ENCODE results near the gene DGKE. TPM values are rescaled to one million over a fixed set of nuclear protein-coding genes. Genes with fewer than 3 reads are reported as not detected.

Gene DGKE
- total RNA-seq, 1 donor from 2014 or later = 2.8 TPM

GRCh38 chr17:56899403-56899802 is 65.5 kb downstream of the DGKE start:
- no peaks in the 10 kb centered on the region for H3K4me1 Mint-ChIP-seq (ENCODE audit: low read depth, unreplicated experiment)
- no peak for TF ChIP-seq CTCF (IDR thresholded peaks at IDR 0.05; ENCODE audit: partially characterized antibody, unreplicated experiment)
- H3K36me3 Mint-ChIP-seq (ENCODE audit: unreplicated experiment) = peaks cover 5% of the 10 kb centered on the region
- H3K27ac Mint-ChIP-seq (ENCODE audit: unreplicated experiment) = no peak overlapping the region
- no peak overlapping the region for H3K4me3 Mint-ChIP-seq (ENCODE audit: unreplicated experiment)
- no peak for DNase-seq
- no peaks in the 10 kb centered on the region for H3K9me3 Mint-ChIP-seq (ENCODE audit: unreplicated experiment)
- no peaks in the 10 kb centered on the region for H3K27me3 Mint-ChIP-seq (ENCODE audit: unreplicated experiment)

GRCh38 chr17:56902348-56902747 is 68.4 kb downstream of the DGKE start:
- Mint-ChIP-seq H3K4me1 (ENCODE audit: low read depth, unreplicated experiment) (no peaks in the 10 kb centered on the region), H3K9me3 (ENCODE audit: unreplicated experiment) (peaks cover 2% of the 10 kb centered on the region), H3K4me3 (ENCODE audit: unreplicated experiment) (no peak overlapping the region), H3K36me3 (ENCODE audit: unreplicated experiment) (peaks cover 5% of the 10 kb centered on the region), H3K27ac (ENCODE audit: unreplicated experiment) (no peak overlapping the region), H3K27me3 (ENCODE audit: unreplicated experiment) (no peaks in the 10 kb centered on the region)
- DNase-seq = no peak
- TF ChIP-seq CTCF (IDR thresholded peaks at IDR 0.05; ENCODE audit: partially characterized antibody, unreplicated experiment) = no peak

GRCh38 chr17:56903560-56903959 is 69.6 kb downstream of the DGKE start:
- Mint-ChIP-seq H3K27me3 (ENCODE audit: unreplicated experiment) (no peaks in the 10 kb centered on the region), H3K4me3 (ENCODE audit: unreplicated experiment) (no peak overlapping the region), H3K9me3 (ENCODE audit: unreplicated experiment) (peaks cover 2% of the 10 kb centered on the region), H3K4me1 (ENCODE audit: low read depth, unreplicated experiment) (no peaks in the 10 kb centered on the region), H3K27ac (ENCODE audit: unreplicated experiment) (no peak overlapping the region), H3K36me3 (ENCODE audit: unreplicated experiment) (peaks cover 6% of the 10 kb centered on the region)
- no peak for DNase-seq
- no peak for TF ChIP-seq CTCF (IDR thresholded peaks at IDR 0.05; ENCODE audit: partially characterized antibody, unreplicated experiment)

- H3K27me3 Mint-ChIP-seq (ENCODE audit: unreplicated experiment) = peaks cover 2% of the 10 kb centered on the region
- peaks cover 9% of the 10 kb centered on the region for H3K36me3 Mint-ChIP-seq (ENCODE audit: unreplicated experiment)
- no peak for DNase-seq
- H3K4me1 Mint-ChIP-seq (ENCODE audit: low read depth, unreplicated experiment) = no peaks in the 10 kb centered on the region
- no peak for TF ChIP-seq CTCF (IDR thresholded peaks at IDR 0.05; ENCODE audit: partially characterized antibody, unreplicated experiment)
- H3K9me3 Mint-ChIP-seq (ENCODE audit: unreplicated experiment) = peaks cover 3% of the 10 kb centered on the region
- no peak overlapping the region for H3K27ac Mint-ChIP-seq (ENCODE audit: unreplicated experiment)
- no peak overlapping the region for H3K4me3 Mint-ChIP-seq (ENCODE audit: unreplicated experiment)
These were observed 74.1 kb downstream of the DGKE start for GRCh38 chr17:56908001-56908542.

- no peak for DNase-seq
- Mint-ChIP-seq H3K27ac (ENCODE audit: unreplicated experiment) (no peak overlapping the region), H3K36me3 (ENCODE audit: unreplicated experiment) (peaks cover 3% of the 10 kb centered on the region), H3K4me3 (ENCODE audit: unreplicated experiment) (no peak overlapping the region), H3K9me3 (ENCODE audit: unreplicated experiment) (peaks cover 2% of the 10 kb centered on the region), H3K4me1 (ENCODE audit: low read depth, unreplicated experiment) (peaks cover 3% of the 10 kb centered on the region), H3K27me3 (ENCODE audit: unreplicated experiment) (peaks cover 8% of the 10 kb centered on the region)
- TF ChIP-seq CTCF (IDR thresholded peaks at IDR 0.05; ENCODE audit: partially characterized antibody, unreplicated experiment) = no peak
These were observed 76.0 kb downstream of the DGKE start for GRCh38 chr17:56909742-56910508.
